GM18861 (cell line): Measurements from ENCODE around the gene HPCAL4.
A peak's percentile ranks its signal among the peaks of the same experiment; 100 is the strongest.

Source experiments
- ATAC-seq: cut with Tn5 transposase; IDR thresholded peaks from one replicate; pipeline ENCODE4 v1.9.1; 2021; ENCODE audit not compliant: unreplicated experiment

The HPCAL4 gene

DNA sequence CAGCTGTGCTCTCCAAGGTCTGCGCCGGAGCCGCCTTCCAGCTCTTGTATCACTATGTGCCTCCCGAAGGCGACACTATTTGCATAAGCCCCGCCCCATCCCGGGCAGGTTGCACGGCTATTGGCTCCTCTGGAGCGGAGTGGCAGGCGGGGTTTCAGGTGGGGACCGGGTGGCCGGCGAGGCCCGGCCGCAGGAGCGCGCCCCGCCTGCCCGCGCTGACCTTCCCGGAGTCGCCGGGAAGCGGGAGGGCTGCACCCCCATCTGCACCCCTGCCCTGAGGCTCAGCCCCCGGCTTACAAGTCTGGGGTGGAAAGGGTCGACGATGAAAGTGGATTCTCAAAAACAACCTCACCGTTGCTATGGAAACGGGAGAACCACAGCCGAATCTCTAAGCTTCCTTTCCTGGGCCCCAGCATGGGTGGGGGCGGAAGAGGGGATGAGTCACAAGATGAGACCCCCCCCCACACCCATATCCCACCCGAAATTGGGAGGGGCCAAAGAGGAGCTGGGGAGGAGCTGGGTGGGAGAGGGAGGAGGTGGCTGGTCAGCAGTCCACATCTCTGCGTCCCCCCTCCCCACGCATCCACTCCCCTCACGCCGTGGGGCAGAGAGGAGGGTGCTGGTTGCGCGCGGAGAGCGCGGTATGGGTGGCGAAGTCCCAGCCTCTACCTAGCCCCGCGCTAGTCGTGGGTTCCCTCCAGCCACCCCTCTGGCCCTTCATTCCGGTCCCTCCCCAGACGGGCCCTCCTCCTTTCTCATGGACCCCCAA lies at the start of gene HPCAL4:
Gene HPCAL4 (minus strand): TSS at position 51 of the 769 bp plus-strand sequence. CDS start 6,830 bp downstream, outside the sequence.
- ATAC-seq, result peak; percentile 78

DNA sequence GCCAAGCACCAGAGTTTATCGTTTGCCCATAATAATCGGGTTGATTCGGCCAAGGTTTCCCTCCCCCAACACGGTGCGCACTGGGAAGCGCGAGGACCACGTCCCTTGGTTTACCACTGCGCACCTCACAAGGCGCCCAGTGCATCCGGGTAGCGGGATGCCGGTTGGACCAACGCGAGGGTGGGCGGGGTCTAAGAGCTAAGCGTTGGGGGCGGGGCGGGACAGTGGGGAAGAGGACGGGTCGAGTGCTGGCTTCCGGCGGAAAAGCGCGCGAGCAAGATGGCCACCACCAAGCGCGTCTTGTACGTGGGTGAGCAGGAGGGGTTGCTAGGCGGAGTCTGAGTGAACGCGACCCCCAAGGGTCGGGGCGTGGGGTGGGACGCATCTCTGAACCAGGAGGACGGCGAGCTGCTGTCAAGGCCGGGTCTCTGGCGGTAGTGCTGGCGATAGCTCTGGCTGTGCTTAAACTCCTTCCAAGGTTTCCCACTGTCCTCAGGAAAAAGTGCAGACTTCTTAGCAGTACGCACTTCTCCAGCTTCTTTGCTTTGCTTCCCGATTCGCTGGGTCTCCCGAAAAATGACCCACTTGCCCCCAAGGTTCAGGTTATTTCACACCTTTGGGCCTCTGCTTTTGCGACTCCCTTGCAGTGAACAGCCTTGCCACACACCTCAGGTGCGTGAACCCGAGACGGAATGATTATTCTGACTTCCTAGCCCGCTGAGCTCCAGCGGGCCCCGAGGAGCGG lies 47.6 kb upstream of the HPCAL4 start, which contains the start of gene PPIE:
Gene PPIE (plus strand): TSS at position 261 of the 745 bp plus-strand sequence. CDS start 19 bp downstream, at position 280.
- peak; percentile 55 for ATAC-seq

DNA sequence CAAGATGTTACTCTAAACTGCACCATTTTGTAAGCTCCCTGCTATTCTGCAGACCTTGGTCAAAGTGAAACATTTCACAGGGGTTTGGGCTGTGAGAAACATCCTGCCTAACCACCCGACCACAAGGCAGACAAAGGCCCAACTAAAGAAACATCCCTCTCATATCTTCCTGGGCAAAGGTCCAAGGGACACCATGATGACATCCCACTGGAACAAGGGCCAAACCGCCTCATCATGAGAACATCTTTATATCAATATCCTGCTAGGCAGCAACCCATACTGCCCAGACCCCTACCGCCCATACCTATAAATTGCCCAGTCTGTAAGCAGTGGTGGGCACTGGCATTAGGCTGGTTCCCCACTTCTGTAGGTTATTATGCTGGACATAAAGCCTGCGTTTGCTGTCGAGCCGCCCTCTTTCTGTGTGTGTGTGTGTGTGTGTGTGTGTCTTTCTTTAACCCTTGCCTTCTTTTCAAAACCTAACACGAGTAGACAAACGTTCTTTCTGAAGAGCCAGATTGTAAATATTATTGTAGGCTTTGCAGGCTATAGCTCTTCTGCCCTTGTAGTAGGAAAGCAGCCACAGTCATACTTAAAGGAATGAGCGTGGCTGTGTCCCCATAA lies 46.4 kb upstream of the HPCAL4 start:
- no peak for ATAC-seq

DNA sequence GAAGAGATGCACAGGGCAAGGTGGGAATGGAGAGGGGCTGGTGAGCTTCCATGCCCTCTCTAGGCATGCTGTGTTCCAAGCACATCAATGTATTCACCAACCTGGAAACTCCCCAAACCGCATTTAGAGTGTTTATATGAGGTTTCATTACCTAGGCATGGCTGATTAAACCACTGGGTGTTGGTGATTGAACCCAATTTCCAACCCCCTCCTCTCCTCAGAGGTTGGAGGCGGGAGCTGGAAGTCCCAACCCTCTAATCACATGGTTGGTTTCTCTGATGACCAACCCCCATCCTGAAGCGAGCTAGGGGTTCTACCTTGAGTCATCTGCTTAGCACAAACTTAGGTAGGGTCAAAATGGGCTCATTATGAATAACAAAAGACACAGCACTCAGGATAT lies 44.5 kb upstream of the HPCAL4 start:
- no peak for ATAC-seq

DNA sequence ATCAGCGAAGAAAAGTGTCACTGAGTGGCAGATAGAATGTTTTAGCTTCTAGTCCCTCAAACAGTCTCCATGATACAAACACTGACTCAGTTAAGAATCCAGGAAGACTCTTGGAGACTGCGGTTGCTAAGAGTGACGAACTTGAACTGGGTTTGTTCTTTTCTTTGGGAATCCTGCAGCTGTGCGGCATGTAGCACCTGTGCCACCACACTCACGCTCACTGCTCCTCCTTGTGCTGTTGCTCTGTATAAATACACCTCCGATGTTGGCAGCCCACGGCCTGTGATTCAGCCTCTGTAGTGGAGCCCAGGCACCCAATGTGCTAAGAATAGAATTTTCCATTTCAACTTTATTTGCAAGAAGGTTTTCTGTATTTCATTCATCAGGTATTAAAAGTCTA lies 41.9 kb upstream of the HPCAL4 start:
- no peak for ATAC-seq

DNA sequence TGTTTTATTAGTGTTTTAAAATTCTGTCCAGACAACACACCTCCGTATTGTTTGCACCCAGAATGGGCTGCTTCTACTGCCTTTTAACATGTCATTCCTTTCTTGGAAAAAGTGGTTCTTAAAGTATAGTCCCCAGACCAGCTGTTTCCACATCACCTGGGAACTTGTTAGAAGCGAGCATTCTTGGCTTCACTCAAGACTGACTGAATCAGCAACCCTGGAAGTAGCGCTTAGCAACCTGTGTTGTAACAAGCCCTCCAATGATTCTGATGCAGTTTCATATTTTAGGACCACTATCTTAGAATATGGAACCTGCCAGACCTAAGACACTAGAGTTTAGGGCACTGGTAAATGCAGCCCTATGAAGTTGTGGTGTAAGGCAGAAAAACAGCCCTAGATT lies 41.5 kb upstream of the HPCAL4 start:
- ATAC-seq, result no peak

DNA sequence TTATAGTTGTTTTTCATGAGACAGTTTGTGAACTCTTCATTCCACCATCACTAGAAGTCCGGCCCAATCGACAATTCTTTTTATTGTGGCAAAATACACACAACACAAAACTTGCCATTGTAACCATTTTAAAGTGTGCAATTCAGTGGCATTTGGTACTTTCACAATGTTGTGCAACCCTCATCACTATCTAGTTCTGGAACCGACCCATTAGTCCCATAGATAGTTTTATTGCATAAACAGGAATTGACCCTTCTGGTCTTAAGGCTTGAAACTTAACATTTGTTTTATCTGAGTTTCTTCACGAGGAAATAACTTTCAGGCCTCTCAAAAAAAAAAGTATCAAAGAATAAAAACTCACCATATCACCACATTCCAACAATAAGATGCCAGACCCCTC lies 38.6 kb upstream of the HPCAL4 start:
- no peak for ATAC-seq

DNA sequence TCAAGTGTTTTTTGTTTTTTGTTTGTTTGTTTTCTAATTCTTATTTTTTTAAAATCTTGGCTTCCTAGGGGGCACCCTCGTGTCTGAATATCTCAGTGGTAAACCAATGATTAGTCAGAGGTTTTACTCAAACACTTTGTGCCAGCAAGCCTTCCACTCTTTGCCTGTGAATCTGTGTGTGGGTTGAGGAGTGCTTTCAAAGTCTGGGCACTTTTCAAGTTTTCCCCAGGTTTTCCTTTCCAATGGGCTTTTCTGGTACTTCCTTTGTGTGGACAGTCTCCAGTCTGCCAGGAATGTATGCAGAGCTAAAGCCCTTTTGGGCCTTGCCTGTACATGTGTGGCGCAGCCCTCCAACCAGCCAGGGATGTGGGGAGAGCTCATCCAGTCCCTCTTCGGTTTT lies 37.8 kb upstream of the HPCAL4 start:
- no peak for ATAC-seq

DNA sequence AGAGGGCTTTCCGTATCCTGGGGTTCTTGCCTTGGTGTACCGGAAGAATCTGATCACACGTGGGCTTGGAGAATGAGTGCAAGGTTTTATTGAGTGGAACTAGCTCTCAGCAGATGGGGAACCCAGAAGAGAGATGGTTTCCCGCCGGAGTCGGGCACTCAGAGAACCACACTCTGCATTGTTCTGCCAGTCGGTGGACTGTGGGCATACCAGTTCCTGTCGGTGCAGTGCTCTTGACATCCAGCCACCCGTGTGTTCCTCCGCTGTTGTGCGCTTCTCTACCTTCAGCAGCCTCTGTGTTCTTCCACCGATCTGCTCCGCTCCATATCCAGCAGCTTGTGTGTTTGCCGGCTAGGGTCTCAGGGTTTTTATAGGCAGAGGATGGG lies 36.7 kb upstream of the HPCAL4 start:
- no peak for ATAC-seq

DNA sequence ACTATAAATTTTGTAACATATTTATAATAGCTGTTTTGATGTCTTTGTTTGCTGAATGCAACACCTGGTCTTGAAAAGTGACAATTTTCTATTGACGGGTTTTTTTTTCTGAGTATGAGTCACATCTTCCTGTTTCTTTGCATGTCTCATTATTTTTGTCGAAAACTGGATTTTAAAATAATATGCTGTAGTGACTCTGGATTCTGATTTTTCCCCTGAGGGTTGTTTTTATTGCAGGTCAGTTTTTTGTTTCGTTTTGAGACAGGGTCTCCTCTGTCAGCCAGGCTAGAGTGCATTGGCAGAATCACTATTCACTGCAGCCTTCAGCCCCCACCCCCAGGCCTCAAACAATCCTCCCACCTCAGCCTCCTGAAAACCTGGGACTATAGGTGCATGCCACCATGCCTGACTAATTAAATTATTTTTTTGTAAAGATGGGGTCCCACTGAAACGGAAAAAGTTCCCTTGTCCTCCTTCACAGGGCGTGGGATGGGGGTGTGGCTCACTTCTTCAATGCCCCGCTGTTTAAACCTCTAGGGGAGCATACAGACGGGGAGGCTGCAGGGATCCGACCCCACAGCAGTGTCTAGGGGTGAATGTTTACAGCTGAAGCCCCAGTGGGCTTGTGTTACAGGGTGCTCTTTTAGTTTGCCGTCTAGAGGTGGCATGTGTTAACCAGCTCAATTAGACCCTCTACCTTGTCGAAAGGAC lies 36.1 kb upstream of the HPCAL4 start:
- ATAC-seq, result peak; percentile 69

DNA sequence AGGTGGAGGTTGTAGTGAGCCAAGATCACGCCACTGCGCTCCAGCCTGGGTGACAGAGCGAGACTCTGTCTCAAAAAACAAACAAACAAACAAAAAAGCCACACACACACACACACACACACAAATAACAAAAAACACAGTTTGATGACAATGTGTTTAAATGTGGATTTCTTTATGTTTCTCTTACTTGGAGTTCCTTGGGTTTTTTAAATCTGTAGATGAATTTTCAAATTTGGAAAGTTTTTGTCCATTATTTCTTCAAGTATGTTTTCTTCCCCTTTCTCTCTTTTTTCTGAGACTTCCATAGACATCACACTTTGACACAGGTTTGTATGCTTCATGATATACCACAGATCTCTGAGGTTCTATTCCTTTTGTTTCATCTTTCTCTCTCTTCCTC lies 35.4 kb upstream of the HPCAL4 start:
- ATAC-seq, result no peak

DNA sequence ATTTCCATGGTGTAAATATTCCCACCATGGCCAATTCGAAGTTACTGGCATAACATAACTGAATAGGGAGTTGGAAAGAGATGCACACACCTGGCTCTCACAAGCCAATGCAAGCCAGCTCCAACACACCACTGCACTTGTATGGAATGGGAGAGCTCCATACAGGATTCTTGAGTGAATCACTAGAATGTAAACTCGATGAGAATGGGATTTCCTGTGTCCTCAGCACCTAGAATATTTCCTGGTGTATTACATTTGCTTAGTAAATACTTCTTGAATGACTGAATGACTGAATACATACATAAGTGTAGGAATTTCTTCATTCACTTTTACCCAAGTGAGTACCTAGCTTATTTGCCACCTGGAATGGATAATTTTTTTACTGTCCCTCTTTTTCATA lies 31.3 kb upstream of the HPCAL4 start:
- no peak for ATAC-seq

DNA sequence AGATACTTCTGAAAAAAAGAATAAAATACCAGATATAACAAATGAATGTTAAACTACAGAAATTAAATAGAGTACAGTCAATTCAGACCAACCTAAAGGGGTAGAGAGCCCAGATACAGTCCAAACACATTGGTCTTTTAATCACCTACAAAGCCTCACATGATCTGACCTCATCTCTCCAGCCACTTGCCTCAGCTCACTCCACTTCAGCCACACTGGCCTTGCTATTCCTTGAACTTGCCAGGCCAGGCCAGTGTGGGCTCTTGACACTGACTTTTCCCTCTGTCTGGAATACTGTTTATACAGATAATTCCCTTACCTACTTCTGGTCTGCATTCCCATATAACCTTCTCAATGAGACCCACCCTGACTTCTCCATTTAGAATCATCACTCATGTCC lies 30.4 kb upstream of the HPCAL4 start:
- no peak for ATAC-seq

DNA sequence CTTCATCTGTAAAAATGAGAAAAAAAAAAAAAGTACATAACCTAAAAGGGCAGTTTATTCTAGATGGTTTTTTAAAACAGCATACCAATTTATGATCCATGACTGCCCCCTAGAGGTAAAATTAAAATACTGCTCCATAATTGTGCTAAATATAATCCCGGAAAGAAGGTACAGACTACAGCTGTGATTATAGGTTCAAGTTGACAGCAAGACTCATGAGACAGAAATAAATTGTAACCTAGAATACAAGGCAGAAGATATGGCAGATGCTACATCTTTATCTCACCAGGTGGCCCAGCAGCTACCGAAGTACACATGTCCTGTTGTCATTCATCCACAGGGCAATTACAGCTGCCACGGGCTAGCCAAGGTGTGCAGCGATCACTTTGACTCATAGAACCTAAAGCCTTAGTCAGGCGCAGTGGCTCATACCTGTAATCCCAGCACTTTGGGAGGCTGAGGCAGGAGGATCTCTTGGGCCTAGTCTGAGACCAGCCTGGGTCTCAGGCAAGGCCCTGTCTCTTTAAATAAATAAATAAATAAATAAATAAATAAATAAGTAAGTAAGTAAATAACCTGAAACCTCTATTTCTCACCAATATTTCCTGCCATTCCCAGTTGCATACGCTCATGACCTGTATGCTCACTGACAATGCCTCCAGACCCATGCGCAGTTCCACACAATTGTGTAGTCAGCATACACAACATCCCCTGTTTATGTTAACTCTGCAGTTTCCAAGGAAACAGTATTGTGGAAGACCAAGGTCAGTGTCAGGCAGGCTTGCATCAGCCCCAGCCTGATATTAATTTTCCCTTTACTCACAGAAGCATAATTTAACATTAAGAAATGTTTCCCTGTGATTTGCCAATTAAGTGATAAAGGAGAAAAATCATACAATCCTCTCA lies 29.1 kb upstream of the HPCAL4 start:
- no peak for ATAC-seq

DNA sequence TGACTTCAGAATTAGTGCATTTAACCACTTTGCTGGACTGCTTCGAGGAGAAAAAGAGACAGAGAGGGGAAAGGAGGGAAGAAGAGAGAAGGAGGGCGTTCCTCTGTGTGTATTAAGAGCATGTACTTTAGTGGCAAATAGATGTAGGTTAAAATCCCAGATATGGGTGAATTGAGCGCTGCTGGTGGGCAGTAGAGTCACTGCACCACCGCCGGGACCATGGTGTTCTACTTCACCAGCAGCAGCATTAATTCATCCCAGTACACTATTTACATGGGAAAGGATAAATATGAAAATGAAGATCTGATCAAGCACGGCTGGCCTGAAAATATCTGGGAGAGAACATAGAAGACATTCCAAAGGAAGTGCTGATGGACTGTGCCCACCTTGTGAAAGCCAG lies 26.6 kb upstream of the HPCAL4 start:
- ATAC-seq, result no peak

DNA sequence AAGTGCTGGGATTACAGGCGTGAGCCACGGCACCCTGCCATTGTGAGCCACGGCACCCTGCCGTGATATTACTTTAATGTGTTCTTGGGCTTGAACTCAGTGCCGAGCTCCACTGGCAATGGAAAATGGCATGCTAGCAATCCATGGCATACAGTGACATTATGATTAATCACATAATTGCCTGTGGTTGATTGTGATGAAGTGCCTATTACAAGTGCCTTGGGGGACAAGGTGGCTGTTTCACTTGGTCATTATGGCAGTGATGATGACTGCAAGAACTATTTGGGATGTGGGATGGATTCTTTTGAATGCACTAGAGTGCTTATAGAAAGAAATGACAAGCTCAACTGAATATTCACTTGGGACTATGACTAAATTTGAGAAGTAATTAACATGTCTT lies 22.3 kb upstream of the HPCAL4 start:
- ATAC-seq, result no peak

DNA sequence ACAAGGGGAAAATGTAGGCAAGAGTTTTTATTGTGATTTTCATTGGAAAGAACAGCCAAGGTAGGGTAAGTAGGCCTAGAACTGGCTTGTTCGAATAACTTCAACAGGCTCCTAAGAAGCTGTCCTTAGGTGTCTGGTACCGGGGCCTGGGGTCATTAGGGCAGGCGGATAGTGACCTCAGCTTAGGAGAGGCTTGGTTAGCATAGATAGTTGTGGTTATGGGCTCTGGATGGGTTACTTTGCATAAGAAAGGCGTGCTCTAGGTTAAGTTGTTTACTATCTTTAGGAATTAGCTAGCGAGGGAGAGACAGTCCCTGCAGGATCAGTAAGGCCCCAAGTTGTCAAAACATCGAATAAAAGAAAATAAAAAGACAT lies 20.7 kb upstream of the HPCAL4 start:
- no peak for ATAC-seq

DNA sequence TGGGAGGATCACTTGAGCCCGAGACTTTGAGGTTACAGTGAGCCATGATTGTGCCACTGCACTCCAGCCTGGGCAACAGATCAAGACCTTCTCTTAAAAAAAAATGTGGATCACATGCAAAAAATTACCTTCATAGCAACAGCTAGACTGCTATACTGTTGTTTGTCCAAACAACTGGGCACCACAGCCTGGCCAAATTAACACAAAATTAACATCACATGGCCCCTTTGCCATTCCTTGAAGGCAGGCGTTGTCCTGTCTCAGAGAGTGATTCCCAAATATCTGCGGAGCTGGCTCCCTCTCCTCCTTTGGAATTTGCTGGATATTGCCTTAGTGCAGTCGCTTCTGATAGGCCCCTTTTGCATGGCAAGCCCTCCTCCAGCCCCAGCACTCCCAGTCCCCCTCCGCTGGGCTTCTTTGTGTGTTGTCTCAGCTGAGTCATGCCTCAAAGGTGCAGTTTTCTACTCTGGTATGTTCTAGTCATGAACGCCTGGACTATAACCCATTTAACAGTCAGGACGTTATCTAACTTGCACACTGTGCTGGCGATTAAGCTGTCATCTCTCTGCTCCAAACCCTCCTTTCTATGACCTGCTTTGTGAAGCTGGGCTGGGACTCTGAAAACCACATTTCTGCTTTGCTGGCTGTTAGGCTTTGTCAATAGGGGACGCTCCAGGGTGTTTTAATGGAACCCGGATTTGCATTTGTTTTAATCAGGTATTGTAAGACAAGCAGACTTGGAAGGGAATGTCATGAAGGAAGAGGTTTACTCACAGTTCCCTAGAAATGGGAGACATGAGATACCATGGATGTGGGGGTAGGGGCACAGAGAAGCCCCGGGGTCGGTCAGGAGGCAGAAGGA lies 20.1 kb upstream of the HPCAL4 start:
- no peak for ATAC-seq

DNA sequence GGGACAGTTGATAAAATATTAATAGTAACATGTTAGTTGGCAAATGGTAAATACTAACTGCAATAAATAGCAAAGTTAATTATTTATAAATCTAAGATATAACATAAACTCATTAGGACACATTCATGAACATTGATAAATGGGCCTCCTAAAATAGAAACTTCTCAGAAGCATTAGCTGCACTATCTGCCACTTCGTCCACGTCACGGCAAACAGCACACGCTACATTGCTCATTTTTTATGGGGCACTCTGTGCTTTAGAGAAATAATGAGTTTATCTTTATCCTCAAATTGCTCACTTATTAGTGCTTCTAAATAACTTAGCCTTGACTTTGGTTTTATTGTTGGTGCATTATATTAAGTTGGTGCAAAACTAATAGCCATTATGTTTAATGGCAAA lies 16.3 kb upstream of the HPCAL4 start:
- ATAC-seq, result no peak
